Measurements from ENCODE around the gene TLE3. TPM values are rescaled to one million over a fixed set of nuclear protein-coding genes. Genes with fewer than 3 reads are reported as not detected.

TLE3 gene
- total and polyA plus RNA-seq, 2 of the 13 experiments (the other 11 are each of a cell fraction or from before 2014, with no cell fraction given): 11.9 to 13.8 TPM

DNA sequence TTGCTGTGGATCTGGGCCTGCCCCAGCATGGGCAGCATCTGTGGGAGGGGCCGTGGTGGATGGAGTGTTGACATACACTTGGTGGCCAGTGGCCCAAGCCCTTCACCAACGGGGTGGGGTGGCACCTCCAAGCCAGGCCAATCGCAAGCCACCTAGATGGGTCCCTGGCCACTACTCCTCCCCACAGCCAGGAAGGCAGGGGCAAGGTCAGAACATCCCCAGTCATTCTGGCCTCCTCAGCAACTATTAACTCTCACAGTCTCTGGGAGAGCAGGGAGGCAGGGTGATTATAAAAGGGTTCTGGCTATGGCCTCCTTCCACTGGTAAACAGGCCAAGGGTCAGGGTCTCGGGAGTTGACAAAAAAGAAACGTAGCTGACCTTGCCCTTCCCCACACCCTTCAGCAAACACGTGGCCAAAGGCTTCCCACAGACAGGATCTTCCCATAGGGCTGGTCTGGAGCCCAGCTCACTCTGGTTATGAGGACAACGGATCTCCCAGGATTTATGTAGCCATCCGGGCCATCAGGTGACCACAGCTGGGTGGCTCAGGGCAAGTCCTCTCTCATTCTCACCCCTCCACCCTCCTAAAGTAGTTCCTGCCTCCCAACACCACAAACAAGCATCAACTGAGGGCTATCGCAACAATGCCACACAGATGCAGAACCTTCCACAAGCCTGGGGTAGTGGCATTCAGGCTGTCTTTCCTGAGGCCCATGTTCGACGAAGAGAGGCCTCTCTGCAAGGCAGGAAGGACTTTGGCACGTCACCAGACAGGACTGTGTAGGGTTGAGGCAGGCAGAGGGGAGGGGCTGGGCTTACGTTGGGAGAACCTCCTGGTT, 18.9 kb downstream of the TLE3 start (continued):
- TF ChIP-seq MED13 (CRISPR knock-in tag; IDR thresholded peaks at IDR 0.05) (peak; percentile 53; the same call in 1 of the 2 replicates), MED1 (CRISPR knock-in tag; IDR thresholded peaks at IDR 0.05) (peak; percentile 86), GFI1 (CRISPR knock-in tag; IDR thresholded peaks at IDR 0.05; ENCODE audit: borderline replicate concordance) (peak; percentile 38; the same call in 1 of the 2 replicates), DPF2 (CRISPR knock-in tag; IDR thresholded peaks at IDR 0.05; ENCODE audit: borderline replicate concordance, low read depth) (peak; percentile 61), PAF1 (CRISPR knock-in tag; IDR thresholded peaks at IDR 0.05) (no peak), ZNF33A (CRISPR knock-in tag; IDR thresholded peaks at IDR 0.05; ENCODE audit: borderline replicate concordance) (no peak), SOX5 (CRISPR knock-in tag; IDR thresholded peaks at IDR 0.05; ENCODE audit: borderline replicate concordance) (peak; percentile 82), ZNF644 (CRISPR knock-in tag; IDR thresholded peaks at IDR 0.05; ENCODE audit: low read depth) (peak; percentile 64; the same call in 1 of the 2 replicates), ATF1 (CRISPR knock-in tag; IDR thresholded peaks at IDR 0.05) (0 out of 2 replicates have a peak, but pooled peaks have one; percentile 39), SAP130 (CRISPR knock-in tag; IDR thresholded peaks at IDR 0.05; ENCODE audit: low read depth) (peak; percentile 93), SALL1 (CRISPR knock-in tag; IDR thresholded peaks at IDR 0.05) (peak; percentile 92; the same call in 1 of the 2 replicates), CEBPG (CRISPR knock-in tag; IDR thresholded peaks at IDR 0.05) (peak; percentile 23; the same call in 1 of the 2 replicates)
- TF ChIP-seq, protein P1, sequence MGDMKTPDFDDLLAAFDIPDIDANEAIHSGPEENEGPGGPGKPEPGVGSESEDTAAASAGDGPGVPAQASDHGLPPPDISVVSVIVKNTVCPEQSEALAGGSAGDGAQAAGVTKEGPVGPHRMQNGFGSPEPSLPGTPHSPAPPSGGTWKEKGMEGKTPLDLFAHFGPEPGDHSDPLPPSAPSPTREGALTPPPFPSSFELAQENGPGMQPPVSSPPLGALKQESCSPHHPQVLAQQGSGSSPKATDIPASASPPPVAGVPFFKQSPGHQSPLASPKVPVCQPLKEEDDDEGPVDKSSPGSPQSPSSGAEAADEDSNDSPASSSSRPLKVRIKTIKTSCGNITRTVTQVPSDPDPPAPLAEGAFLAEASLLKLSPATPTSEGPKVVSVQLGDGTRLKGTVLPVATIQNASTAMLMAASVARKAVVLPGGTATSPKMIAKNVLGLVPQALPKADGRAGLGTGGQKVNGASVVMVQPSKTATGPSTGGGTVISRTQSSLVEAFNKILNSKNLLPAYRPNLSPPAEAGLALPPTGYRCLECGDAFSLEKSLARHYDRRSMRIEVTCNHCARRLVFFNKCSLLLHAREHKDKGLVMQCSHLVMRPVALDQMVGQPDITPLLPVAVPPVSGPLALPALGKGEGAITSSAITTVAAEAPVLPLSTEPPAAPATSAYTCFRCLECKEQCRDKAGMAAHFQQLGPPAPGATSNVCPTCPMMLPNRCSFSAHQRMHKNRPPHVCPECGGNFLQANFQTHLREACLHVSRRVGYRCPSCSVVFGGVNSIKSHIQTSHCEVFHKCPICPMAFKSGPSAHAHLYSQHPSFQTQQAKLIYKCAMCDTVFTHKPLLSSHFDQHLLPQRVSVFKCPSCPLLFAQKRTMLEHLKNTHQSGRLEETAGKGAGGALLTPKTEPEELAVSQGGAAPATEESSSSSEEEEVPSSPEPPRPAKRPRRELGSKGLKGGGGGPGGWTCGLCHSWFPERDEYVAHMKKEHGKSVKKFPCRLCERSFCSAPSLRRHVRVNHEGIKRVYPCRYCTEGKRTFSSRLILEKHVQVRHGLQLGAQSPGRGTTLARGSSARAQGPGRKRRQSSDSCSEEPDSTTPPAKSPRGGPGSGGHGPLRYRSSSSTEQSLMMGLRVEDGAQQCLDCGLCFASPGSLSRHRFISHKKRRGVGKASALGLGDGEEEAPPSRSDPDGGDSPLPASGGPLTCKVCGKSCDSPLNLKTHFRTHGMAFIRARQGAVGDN (CRISPR knock-in tag; IDR thresholded peaks at IDR 0.05): peak; percentile 87
- TF ChIP-seq, protein P2, sequence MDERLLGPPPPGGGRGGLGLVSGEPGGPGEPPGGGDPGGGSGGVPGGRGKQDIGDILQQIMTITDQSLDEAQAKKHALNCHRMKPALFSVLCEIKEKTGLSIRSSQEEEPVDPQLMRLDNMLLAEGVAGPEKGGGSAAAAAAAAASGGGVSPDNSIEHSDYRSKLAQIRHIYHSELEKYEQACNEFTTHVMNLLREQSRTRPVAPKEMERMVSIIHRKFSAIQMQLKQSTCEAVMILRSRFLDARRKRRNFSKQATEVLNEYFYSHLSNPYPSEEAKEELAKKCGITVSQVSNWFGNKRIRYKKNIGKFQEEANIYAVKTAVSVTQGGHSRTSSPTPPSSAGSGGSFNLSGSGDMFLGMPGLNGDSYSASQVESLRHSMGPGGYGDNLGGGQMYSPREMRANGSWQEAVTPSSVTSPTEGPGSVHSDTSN (CRISPR knock-in tag; IDR thresholded peaks at IDR 0.05): 0 out of 2 replicates have a peak, but pooled peaks have one; percentile 28
- TF ChIP-seq, protein P3, sequence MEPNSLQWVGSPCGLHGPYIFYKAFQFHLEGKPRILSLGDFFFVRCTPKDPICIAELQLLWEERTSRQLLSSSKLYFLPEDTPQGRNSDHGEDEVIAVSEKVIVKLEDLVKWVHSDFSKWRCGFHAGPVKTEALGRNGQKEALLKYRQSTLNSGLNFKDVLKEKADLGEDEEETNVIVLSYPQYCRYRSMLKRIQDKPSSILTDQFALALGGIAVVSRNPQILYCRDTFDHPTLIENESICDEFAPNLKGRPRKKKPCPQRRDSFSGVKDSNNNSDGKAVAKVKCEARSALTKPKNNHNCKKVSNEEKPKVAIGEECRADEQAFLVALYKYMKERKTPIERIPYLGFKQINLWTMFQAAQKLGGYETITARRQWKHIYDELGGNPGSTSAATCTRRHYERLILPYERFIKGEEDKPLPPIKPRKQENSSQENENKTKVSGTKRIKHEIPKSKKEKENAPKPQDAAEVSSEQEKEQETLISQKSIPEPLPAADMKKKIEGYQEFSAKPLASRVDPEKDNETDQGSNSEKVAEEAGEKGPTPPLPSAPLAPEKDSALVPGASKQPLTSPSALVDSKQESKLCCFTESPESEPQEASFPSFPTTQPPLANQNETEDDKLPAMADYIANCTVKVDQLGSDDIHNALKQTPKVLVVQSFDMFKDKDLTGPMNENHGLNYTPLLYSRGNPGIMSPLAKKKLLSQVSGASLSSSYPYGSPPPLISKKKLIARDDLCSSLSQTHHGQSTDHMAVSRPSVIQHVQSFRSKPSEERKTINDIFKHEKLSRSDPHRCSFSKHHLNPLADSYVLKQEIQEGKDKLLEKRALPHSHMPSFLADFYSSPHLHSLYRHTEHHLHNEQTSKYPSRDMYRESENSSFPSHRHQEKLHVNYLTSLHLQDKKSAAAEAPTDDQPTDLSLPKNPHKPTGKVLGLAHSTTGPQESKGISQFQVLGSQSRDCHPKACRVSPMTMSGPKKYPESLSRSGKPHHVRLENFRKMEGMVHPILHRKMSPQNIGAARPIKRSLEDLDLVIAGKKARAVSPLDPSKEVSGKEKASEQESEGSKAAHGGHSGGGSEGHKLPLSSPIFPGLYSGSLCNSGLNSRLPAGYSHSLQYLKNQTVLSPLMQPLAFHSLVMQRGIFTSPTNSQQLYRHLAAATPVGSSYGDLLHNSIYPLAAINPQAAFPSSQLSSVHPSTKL (CRISPR knock-in tag; IDR thresholded peaks at IDR 0.05): peak; percentile 91
- TF ChIP-seq, protein P4, sequence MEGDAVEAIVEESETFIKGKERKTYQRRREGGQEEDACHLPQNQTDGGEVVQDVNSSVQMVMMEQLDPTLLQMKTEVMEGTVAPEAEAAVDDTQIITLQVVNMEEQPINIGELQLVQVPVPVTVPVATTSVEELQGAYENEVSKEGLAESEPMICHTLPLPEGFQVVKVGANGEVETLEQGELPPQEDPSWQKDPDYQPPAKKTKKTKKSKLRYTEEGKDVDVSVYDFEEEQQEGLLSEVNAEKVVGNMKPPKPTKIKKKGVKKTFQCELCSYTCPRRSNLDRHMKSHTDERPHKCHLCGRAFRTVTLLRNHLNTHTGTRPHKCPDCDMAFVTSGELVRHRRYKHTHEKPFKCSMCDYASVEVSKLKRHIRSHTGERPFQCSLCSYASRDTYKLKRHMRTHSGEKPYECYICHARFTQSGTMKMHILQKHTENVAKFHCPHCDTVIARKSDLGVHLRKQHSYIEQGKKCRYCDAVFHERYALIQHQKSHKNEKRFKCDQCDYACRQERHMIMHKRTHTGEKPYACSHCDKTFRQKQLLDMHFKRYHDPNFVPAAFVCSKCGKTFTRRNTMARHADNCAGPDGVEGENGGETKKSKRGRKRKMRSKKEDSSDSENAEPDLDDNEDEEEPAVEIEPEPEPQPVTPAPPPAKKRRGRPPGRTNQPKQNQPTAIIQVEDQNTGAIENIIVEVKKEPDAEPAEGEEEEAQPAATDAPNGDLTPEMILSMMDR (CRISPR knock-in tag; IDR thresholded peaks at IDR 0.05): peak; percentile 50
- TF ChIP-seq, protein P5, sequence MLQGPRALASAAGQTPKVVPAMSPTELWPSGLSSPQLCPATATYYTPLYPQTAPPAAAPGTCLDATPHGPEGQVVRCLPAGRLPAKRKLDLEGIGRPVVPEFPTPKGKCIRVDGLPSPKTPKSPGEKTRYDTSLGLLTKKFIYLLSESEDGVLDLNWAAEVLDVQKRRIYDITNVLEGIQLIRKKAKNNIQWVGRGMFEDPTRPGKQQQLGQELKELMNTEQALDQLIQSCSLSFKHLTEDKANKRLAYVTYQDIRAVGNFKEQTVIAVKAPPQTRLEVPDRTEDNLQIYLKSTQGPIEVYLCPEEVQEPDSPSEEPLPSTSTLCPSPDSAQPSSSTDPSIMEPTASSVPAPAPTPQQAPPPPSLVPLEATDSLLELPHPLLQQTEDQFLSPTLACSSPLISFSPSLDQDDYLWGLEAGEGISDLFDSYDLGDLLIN (CRISPR knock-in tag; IDR thresholded peaks at IDR 0.05; ENCODE audit: borderline replicate concordance): no peak
